D721Med (cell line): ENCODE data around the gene GRK5.

ENCODE experiments used
- DNase-seq: peaks from one replicate; pipeline ENCODE4 v3.0.0; 2011; ENCODE audit warnings: low spot score; ENCODE audit not compliant: insufficient read length
- FAIRE-seq: peaks from 2 replicates; lab custom pipeline; 2011; peaks lifted over from hg19 to GRCh38; lab: Jason Lieb, UNC
- TF ChIP-seq, protein P1 (sequence below): IDR thresholded peaks from 2 replicates; pipeline ENCODE4 v1.5.1; 2012; ENCODE audit warnings: mild to moderate bottlenecking, control low read depth; ENCODE audit not compliant: insufficient read depth; ENCODE audit errors: missing control alignments

Gene GRK5

DNA sequence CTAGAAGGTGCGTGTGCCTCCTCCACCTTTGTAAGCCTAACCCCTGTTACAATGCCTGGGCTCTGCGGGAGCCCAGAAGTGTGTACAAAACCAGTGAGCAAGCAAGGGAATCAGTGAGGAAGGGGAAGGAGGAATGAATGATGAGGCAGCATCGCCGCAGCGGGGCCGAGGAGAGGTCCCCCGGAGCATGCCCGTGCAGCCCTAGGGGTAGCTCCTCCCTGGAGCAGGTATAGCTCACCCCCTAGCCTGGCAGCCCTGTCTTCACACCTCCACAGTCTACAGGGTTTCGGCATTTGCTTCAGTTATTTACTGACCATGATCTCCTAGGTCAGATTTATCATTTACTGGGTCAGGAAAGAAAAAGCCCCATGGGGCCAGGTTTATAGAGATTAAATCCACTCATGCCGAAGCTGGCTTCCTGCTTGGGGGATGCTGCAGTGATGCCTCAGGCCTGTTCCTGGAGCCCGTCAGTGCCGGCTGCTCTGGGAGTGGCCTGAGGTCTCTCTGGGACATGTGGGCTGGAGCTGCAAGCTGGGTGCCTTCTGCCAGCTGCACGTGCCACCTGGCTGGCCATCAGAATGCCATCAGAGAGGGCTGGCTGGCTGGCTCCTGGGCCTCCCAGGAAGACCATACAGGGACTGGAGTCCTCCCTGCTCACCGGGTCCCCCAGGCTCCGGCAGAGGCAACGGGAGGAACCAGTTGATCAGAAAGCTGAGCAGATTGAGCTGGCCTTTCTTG is 138.9 kb downstream of the GRK5 start:
- TF ChIP-seq, protein P1, sequence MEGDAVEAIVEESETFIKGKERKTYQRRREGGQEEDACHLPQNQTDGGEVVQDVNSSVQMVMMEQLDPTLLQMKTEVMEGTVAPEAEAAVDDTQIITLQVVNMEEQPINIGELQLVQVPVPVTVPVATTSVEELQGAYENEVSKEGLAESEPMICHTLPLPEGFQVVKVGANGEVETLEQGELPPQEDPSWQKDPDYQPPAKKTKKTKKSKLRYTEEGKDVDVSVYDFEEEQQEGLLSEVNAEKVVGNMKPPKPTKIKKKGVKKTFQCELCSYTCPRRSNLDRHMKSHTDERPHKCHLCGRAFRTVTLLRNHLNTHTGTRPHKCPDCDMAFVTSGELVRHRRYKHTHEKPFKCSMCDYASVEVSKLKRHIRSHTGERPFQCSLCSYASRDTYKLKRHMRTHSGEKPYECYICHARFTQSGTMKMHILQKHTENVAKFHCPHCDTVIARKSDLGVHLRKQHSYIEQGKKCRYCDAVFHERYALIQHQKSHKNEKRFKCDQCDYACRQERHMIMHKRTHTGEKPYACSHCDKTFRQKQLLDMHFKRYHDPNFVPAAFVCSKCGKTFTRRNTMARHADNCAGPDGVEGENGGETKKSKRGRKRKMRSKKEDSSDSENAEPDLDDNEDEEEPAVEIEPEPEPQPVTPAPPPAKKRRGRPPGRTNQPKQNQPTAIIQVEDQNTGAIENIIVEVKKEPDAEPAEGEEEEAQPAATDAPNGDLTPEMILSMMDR = no peak
- DNase-seq = no peak
- FAIRE-seq = no peak

DNA sequence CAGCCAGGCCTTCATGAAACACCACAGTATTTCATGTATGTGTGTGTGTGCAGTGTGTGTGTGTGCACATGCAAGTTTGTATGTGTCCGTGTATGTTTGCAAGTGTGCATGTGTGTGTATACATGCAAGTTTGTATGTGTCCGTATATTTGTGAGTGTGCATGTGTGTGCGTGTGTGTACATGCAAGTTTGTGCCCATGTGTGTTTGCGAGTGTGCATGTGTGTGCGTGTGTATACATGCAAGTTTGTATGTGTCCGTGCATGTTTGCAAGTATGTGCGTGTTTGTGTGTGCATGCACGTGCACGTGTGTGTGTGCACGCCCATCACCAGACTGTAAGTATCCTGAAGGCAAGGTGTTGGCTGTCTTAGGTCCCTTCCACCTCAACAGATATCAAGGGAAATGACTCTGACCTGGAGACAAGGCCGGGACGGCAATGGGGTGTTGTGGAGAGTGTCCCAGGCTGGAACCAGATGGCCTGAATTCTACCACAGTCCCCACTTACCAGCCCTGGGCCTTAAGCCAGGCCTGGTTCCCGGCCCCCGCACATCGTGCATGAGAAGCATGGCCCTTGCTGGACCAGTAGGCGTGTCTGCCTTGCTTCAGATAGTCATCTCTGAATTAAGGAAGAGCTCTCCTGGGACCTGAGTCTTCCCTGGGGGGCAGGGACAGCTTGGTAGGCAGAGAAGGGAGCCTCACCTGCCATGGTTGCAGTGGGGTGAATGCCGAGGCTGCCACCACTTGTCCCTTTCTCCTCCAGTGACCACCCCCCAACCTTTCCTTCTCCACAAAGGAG is 140.0 kb downstream of the GRK5 start:
- no peak for DNase-seq
- no peak for FAIRE-seq
- TF ChIP-seq, protein P1 = no peak

DNA sequence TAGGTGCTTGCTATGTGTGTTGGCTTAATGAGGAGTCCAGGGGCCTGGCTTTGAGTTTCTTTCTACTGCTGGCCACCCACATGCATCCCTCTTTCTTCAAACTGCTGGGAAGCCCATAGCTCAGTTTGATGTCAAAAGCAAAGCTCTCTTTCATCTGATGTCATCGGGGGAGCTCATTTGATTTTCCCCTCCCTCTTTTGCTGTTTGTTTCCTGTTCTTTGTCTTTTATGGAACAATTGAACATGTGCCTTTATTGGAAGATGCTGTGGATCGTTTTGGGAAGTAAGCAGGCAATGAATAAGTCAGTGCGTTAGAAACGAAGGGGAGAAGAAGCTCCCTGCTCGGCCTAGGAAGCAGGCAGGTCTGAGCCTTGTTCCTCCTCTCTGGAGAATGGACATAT is 140.7 kb downstream of the GRK5 start:
- FAIRE-seq (no peak), DNase-seq (no peak)
- TF ChIP-seq, protein P1 = no peak

DNA sequence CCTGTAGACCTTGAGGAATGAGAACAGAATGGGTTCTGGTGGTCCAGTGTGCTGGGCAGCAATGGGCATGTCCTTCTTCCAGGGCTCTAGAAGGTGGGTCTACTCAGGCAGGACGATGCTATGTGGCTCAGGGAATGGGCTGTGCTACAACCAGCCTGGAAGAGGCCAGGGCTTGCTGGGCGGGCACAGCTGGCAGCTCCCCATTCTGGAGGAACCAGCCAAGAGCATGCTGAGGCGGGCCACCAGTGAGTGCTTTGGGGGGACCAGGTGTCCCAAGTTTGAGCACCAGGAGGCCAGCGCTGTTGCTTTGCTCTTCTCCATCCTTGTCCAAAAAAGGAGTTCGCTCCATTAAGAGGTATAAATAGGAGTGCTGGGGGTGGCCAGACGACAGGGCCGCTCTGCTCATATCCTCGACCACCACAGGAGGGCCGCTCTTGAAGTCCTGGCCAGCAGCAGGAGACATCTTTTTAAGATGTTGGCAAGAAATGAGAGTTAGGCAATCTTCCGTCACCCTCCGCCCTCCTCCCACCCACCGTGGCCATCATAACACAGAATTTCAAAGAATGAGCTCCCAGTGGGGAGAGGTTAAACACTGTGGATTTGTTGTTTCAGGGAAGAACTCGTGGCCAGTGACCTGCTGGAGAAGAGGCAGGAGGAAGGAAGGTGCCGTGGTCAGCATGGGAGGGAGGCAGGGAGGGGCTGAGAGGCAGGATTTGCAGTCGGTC is 141.3 kb downstream of the GRK5 start:
- FAIRE-seq (no peak), DNase-seq (no peak)
- TF ChIP-seq, protein P1 = no peak

DNA sequence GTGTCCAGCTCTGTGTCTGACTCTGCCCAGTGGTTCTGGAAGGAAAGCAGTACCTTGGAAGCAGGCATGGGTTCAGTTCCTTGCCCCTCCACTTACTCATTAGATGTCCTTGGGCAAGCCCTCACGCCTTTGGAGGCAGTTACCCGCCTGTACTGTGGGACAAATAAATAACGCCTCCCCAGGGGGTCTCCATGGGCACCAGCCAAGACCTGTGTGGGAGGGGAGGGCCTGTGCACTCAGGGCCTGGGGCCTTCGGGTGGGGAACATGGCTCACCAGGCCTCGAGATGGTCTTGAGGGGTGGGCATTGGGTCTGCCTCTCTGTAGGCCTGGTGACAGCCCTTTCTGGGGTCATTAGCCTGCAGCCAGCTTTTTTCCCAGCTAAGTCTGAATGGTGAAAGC is 142.0 kb downstream of the GRK5 start:
- TF ChIP-seq, protein P1 = no peak
- FAIRE-seq = no peak

DNA sequence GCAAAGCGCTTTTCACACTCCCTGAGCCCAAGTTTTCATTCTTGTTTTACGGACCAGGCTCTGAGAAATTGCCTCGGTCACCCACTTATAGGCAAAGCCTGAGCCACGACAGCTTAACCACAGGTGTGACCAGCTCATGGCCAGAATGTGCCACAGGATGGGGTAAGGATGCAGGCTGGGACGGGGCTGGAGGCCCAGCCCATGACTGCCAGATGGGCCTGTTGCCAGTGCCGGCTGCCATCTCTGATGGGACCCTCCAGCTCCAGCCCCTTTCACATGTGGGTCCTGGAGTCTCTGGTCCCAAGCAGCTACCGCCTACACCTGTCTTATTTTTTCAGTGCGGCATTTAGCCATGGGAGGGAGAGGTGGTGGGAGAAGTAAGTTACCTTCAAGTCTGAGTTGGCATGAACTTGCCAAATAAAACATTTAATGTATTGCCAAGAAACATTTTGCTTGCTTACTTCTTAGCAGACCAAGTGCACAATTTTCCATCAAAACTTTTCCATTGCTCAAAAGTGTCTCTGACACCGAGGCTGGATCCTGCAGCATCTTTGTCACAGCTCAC is 142.6 kb downstream of the GRK5 start:
- DNase-seq (no peak), FAIRE-seq (no peak)
- TF ChIP-seq, protein P1 = no peak

More for the DNA sequence above, 142.0 kb downstream of the GRK5 start:
- no peak for DNase-seq
